KMS-11 (cell line): ENCODE results near the gene KCNQ1.

ENCODE experiments used
- H2AFZ ChIP-seq: fragments of 200-600 bp; sonication (generic); 2 replicates; pipeline ENCODE4 v1.6.1; 2016; ENCODE audit warnings: antibody characterized with exemption, mixed run types, low read depth
- H3K27ac ChIP-seq: fragments of 200-600 bp; sonication (generic); 2 replicates; pipeline ENCODE4 v1.6.1; 2016; ENCODE audit warnings: mild to moderate bottlenecking, mixed run types
- H3K27me3 ChIP-seq: fragments of 200-600 bp; sonication (generic); 2 replicates; pipeline ENCODE4 v1.6.1; 2017; ENCODE audit warnings: mild to moderate bottlenecking, low read depth, mixed run types, moderate library complexity; ENCODE audit not compliant: insufficient read depth
- H3K36me3 ChIP-seq: fragments of 200-600 bp; sonication (generic); 2 replicates; pipeline ENCODE4 v1.6.1; 2017; ENCODE audit warnings: mild to moderate bottlenecking, mixed run types; ENCODE audit not compliant: insufficient read depth
- H3K4me1 ChIP-seq: fragments of 200-600 bp; sonication (generic); 2 replicates; pipeline ENCODE4 v1.6.1; 2016; ENCODE audit warnings: mild to moderate bottlenecking, low read depth, mixed run types; ENCODE audit not compliant: poor library complexity, severe bottlenecking
- H3K4me2 ChIP-seq: fragments of 200-600 bp; sonication (generic); 2 replicates; pipeline ENCODE4 v1.7.0; 2016; ENCODE audit warnings: mild to moderate bottlenecking, mixed run types
- H3K4me3 ChIP-seq: fragments of 200-600 bp; sonication (generic); IDR thresholded peaks from 2 replicates; pipeline ENCODE4 v1.6.1; 2017; ENCODE audit warnings: low read depth, low read length, mixed read lengths; ENCODE audit not compliant: insufficient read depth
- H3K79me2 ChIP-seq: fragments of 200-600 bp; sonication (generic); 2 replicates; pipeline ENCODE4 v1.6.1; 2016; ENCODE audit warnings: low read depth, mixed run types; ENCODE audit not compliant: insufficient read depth
- H3K9ac ChIP-seq: fragments of 200-600 bp; sonication (generic); 2 replicates; pipeline ENCODE4 v1.6.1; 2016; ENCODE audit warnings: mild to moderate bottlenecking, mixed run types
- H4K20me1 ChIP-seq: fragments of 200-600 bp; sonication (generic); 2 replicates; pipeline ENCODE4 v1.6.1; 2016; ENCODE audit warnings: mild to moderate bottlenecking, mixed run types; ENCODE audit not compliant: insufficient read depth
- CTCF ChIP-seq: fragments of 200-600 bp; sonication (generic); conservative IDR thresholded peaks from 2 replicates; pipeline ENCODE4 v1.6.1; 2017; ENCODE audit warnings: low read depth, mild to moderate bottlenecking, antibody characterized with exemption, low read length, moderate library complexity, mixed read lengths

The KCNQ1 gene

GRCh38 chr11:2422461-2423156, 22.2 kb upstream of the KCNQ1 start:
- H3K4me1 ChIP-seq: no peaks in the 10 kb centered on the region
- H3K4me2 ChIP-seq: no peak overlapping the region
- no peaks in the 10 kb centered on the region for H3K36me3 ChIP-seq
- H4K20me1 ChIP-seq: no peaks in the 10 kb centered on the region
- H3K27me3 ChIP-seq: peaks cover 52% of the 10 kb centered on the region
- no peak overlapping the region for H3K27ac ChIP-seq
- H3K9ac ChIP-seq: no peak overlapping the region
- no peaks in the 10 kb centered on the region for H3K79me2 ChIP-seq
- no peak overlapping the region for H3K4me3 ChIP-seq
- no peak for TF ChIP-seq CTCF
- H2AFZ ChIP-seq: no peak overlapping the region

GRCh38 chr11:2423157-2424025, 21.4 kb upstream of the KCNQ1 start:
- no peak overlapping the region for H3K4me2 ChIP-seq
- TF ChIP-seq CTCF: no peak
- no peaks in the 10 kb centered on the region for H3K4me1 ChIP-seq
- no peaks in the 10 kb centered on the region for H3K79me2 ChIP-seq
- no peak overlapping the region for H3K9ac ChIP-seq
- no peaks in the 10 kb centered on the region for H4K20me1 ChIP-seq
- H3K36me3 ChIP-seq: no peaks in the 10 kb centered on the region
- H3K4me3 ChIP-seq: no peak overlapping the region
- H3K27ac ChIP-seq: no peak overlapping the region
- peaks cover 44% of the 10 kb centered on the region for H3K27me3 ChIP-seq
- no peak overlapping the region for H2AFZ ChIP-seq

GRCh38 chr11:2424811-2425495, 19.9 kb upstream of the KCNQ1 start:
- no peak for TF ChIP-seq CTCF

GRCh38 chr11:2425506-2425905, 19.3 kb upstream of the KCNQ1 start:
- Histone ChIP-seq H3K27ac (no peak overlapping the region), H2AFZ (no peak overlapping the region)
- TF ChIP-seq CTCF: no peak

More at GRCh38 chr11:2424811-2425495, 19.9 kb upstream of the KCNQ1 start:
- Histone ChIP-seq H3K79me2 (no peaks in the 10 kb centered on the region), H3K9ac (no peak overlapping the region), H3K27me3 (peaks cover 43% of the 10 kb centered on the region), H3K36me3 (no peaks in the 10 kb centered on the region), H2AFZ (no peak overlapping the region), H3K4me2 (no peak overlapping the region), H3K4me3 (no peak overlapping the region), H4K20me1 (no peaks in the 10 kb centered on the region), H3K27ac (no peak overlapping the region), H3K4me1 (no peaks in the 10 kb centered on the region)

More at GRCh38 chr11:2425506-2425905, 19.3 kb upstream of the KCNQ1 start:
- Histone ChIP-seq H3K36me3 (no peaks in the 10 kb centered on the region), H3K9ac (no peak overlapping the region), H3K4me1 (no peaks in the 10 kb centered on the region), H4K20me1 (no peaks in the 10 kb centered on the region), H3K4me2 (no peak overlapping the region), H3K4me3 (no peak overlapping the region), H3K79me2 (no peaks in the 10 kb centered on the region), H3K27me3 (peaks cover 43% of the 10 kb centered on the region)
